HuH-7 (cell line): Measurements from ENCODE around the gene AGRN.
"Not testable (repeated sequence)": the region's sequence is repeated elsewhere in the genome, so short reads cannot be mapped to it uniquely, and the experiment has no call there.

Source experiments
- DNase-seq: peaks from one replicate; pipeline ENCODE4 v3.0.0; 2011; ENCODE audit warnings: low spot score

Gene AGRN

DNA sequence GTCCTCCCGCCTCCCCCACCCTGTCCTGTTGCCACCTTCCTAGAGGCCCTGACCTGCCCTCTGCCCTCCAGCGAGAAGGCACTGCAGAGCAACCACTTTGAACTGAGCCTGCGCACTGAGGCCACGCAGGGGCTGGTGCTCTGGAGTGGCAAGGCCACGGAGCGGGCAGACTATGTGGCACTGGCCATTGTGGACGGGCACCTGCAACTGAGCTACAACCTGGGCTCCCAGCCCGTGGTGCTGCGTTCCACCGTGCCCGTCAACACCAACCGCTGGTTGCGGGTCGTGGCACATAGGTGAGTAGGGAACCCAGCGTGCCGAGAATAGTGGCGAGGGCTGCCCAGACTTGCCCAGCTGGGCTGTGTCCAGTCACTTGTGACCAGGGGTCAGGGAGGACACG is 33.8 kb downstream of the AGRN start:
- DNase-seq: no peak

DNA sequence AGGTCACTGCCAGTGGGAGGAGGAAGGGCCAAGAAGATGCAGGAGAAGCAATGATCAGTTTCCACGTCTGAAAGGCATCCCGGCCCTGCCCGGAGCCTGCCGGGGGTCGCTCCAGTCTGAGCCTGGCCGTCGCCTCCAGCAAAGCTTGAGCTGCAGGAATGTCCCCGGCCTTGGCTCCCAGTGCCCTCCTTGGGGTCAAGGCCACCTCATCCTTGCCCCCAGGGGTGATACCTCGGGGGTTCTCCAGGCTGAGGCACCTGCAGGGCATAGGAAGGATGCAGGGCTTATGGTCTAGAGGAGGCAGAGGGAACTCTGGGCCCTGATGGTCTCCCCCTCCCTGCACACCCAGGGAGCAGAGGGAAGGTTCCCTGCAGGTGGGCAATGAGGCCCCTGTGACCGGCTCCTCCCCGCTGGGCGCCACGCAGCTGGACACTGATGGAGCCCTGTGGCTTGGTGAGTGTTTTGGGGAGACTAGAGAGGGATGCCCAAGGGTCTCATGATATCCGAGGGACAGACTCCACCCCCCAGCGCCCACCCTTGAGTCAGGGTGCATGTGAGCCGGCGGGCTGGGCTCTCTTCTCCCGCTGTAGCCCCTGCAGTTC is 34.3 kb downstream of the AGRN start:
- DNase-seq: no peak

DNA sequence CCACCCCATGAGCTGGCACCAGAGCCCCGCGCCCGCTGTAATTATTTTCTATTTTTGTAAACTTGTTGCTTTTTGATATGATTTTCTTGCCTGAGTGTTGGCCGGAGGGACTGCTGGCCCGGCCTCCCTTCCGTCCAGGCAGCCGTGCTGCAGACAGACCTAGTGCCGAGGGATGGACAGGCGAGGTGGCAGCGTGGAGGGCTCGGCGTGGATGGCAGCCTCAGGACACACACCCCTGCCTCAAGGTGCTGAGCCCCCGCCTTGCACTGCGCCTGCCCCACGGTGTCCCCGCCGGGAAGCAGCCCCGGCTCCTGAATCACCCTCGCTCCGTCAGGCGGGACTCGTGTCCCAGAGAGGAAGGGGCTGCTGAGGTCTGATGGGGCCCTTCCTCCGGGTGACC is 35.1 kb downstream of the AGRN start:
- DNase-seq: no peak

DNA sequence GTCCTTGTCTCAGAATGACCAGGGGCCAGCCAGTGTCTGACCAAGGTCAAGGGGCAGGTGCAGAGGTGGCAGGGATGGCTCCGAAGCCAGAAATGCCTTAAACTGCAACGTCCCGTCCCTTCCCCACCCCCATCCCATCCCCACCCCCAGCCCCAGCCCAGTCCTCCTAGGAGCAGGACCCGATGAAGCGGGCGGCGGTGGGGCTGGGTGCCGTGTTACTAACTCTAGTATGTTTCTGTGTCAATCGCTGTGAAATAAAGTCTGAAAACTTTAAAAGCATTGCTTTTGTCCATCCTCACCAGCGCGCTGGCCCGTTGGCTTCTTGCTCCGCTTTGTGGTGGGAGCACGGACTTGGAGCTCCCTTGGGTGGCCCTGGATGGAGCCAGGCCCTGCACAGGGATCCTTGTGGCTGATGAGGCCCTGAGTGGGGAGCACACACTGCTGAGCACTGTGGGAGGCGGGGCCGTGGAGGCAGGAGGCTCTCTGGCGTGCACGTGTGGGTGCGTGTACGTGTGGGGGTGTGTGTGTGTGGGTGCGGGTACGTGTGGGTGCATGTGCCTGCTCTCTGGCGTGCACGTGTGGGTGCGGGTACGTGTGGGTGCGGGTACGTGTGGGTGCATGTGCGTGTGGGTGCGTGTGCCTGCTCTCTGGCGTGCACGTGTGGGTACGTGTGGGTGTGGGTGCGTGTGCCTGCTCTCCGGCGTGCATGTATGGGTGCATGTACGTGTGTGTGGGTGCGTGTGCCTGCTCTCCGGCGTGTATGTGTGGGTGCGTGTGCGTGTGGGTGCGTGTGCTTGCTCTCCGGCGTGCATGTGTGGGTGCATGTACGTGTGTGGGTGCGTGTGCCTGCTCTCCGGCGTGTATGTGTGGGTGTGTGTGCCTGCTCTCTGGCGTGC is 36.2 kb downstream of the AGRN start:
- DNase-seq: no peak

DNA sequence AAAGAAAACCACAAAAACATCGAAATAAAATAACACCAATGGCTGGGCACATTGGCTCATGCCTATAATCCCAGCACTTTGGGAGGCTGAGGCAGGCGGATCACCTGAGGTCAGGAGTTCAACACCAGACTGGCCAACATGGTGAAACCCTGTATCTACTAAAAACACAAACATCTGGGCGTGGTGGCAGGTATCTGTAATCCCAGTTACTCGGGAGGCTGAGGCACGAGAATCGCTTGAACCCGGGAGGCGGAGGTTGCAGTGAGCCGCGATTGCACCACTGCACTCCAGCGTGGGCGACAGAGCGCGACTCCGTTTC is 37.8 kb downstream of the AGRN start:
- not testable (repeated sequence) for DNase-seq

DNA sequence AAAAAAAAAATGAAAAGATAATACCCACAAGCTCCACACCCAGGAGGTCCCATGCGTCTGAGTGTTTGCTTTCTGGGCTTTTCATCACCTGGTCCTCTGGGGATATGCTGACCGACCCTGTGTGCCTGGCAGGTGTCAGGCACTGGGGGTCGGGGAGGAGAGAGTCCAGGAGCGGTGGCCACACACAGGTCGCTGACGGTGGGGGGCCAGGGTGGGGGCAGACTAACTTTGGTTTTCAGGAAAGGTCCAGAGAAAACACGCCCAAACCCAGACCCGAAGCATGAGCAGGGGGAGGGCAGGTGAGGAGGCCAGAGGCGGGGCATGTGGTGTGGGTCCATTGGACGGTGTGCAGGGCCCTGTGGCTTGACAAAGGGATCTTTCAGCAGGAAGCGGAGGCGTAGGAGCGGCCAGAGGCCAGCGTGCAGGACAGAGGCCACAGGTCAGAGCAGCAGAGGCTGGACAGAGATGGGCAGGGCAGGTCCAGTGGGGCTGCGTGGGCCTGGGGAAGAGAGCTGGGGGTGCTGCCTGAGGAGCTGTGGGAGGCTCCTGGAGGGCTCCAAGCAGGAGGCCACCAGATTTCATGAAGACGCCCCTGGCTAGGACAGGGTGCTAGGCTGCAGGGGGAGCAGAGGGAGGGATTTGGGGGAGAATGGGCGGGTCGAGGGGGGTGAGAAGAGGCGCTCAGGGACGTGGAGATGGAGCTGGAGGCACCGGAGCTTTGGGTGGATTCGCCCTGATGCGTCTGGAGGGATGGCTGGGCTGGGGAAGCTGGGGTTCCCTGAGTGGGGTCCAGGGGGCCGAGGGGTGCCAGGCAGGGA is 38.4 kb downstream of the AGRN start:
- peak; percentile 82 for DNase-seq

DNA sequence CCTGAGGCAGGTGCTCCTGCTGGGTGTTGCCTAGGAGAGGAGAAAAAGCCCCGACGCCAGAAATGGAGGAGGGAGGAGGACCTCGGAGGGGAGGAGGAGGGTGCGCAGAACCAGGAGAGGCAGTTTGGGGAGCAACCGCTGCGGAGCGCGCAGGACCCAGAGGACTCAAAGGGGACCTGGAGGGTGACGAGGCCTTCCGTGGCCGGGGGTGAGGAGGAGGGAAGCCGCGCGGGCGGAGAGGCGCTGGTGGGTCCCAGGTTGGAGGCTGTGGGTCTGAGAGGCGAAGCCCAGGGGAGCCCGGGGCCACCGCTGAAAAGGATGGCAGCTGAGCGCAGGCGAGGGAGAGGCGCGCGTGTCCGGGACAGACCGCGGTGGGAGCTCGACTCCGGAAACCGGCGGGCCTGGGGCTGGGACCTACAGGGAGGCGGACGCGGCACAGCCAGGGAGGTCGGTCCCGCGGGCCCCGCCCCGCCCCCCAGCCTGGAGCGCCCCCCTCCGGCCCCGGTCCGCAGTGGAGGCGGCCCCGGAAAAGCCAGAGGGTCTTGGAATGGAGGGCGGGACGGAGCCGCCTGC is 39.1 kb downstream of the AGRN start:
- peak; percentile 84 for DNase-seq

DNA sequence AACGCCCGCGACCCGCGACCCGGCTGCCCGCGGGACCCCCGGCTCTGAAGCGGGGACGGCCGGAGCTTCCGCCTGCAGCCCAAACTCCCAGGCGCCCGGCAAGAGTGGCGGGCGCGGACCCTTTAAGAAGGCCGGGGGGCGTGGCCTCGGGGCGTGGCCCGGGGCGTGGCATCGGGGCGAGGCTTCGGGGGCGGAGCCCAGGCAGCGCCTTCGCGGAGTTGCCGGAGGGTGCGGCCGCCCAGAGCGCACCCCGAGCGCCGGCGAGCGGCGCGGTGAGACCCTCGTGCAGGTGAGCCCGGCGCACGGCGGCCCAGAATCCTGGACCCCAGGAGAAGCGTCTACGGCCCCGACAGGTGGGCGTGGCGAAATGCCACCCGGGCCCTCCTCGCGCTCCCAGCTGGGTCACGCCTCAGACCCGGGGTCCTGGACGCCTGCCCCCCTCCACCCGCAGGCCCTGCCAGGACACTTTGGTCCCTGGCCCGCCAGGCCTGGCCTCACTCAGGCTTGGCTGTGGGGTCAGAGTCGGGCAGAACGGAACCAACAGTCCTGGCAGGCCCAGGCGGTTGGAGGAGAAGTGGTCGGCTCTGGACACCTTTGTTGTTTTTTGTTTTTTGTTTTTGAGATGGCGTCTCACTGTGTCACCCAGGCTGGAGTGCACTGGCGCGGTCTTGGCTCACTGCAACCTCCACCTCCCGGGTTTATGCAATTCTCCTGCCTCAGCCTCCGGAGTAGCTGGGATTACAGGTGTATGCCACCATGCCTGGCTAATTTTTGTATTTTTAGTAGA is 39.8 kb downstream of the AGRN start:
- DNase-seq: peak; percentile 90

DNA sequence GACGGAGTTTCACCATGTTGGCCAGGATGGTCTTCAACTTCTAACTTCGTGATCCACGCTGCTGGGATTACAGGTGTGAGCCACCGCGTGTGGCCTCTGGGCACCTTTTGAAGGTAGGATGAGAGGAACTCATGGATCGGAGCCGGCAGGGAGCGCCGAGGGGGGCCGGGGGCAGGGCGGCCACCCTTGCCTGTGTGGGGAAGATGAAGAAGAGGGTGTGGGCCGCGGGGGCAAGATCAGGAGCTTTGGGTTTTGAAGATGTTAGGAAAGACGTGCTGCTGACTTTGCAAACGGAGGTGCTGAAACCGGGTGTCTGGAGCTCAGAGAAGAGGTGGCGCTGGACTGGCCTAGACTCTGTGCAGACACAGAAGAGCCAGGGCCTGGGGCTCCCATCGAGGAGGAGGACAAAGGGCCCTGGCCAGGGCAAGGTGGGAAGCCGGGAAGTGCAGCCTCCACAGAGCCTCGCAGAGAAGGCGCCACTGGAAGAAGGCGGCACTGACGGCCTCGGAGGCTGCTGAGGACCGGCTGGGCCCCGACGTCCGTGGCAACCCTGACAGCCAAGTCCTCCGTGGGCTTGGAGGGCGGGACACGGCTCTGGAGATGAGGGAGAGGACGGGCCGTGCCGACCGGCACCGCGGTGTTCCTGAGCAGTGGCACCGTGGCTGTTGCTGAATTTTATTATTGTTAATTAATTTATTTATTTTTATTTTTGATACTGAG is 40.5 kb downstream of the AGRN start:
- DNase-seq: no peak

DNA sequence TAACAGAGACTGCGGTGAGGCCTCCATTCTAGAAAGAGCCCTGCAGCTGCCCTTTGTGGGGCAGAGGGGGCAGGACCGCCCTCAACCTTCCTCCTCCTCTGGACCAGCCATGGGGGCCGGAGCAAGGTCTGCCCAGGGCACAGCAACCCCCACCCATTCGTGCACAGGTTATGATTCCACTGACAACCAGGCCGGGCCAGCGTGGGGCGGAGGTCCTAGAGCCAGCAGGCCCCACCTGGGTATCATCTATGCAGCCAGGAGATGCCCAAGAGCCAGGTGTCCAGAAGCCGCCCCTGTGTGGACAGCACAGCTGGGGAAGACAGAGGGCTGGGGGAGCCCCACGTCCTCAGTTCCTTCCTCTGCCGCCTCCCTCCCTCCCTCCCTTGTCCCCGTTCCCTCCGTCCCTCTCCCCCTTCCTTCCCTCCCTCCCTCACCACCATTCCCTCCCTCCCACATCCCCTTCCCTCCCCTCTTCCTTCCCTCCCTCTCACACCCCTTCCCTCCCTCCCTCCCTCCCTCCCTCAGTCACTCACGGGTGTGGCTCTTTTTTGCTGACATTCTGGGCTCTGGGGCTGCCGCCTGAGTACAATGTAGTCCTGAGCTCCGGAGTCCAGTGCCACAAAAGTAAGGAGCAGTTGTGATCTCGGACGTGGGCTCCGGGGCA is 41.9 kb downstream of the AGRN start:
- no peak for DNase-seq

DNA sequence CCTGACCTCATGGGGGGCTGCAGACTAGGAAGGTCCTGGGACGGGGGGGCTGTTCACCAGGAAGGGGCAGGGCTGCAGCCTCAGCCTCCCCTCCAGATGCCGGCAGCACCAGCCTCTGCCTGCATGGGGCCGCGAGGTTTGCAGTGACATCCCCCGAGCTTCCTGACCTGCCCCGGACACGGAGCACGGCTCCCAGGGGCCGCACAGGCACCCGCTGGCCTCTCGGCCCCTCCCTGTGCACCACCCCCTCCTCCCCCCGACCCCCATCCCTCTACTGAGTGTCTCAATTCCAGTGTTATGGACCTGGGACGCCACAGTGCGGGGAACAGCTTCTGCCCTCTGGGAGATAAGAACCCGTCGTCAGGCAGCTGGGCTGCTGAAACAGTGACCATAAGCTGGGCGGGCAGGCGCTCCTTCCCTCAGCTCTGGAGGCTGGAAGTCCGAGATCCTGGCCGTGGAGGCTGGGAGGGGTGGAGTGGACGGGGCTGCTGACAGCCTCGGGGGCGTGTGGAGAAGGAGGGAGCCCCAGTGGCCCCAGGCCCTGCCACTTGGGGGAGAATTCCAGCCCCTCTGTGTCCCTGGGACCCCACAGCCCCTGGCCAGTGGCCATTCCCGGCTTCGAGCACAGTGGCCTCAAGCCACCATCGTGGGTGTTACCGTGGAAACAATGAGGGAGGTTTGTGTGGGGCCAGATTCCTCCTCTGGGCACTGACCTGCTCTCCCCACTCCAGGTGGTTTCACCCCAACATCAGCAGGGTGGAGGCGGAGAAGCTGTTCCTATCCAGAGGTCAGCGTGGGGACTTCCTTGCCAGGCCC is 42.6 kb downstream of the AGRN start:
- DNase-seq: no peak

DNA sequence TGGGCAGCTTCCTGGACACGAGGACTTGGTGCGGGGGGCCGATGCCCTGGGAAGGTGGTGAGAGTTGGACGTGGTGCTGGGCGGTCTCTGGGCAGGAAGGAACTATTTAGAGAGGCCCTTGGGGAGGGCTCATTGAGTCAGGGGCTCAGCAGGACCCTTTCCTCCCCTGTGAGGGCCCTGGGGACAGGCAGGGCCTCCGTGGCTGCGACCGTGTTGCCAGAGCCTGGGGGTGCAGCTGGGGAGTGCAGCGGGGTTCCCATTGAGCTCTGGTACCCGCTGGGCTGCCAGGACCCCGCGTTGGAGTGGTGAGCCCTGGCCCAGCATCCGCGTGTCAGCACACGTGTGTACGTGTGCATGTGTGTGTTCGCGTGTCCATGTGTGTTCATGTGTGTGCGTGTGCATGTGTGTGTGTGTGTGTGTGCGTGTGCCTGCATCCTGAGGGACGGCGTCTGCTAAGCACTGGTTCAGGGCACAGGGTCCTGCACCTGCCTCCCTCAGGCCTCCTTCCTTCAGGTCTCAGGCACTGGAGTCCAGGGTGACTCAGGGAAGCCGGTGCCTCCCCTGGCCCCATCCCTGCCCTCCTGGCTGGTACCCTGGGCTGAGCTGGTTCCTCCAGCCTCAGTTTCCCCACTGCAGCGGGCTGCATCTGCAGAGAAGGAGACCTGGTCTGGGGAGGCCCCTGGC is 43.5 kb downstream of the AGRN start:
- no peak for DNase-seq

DNA sequence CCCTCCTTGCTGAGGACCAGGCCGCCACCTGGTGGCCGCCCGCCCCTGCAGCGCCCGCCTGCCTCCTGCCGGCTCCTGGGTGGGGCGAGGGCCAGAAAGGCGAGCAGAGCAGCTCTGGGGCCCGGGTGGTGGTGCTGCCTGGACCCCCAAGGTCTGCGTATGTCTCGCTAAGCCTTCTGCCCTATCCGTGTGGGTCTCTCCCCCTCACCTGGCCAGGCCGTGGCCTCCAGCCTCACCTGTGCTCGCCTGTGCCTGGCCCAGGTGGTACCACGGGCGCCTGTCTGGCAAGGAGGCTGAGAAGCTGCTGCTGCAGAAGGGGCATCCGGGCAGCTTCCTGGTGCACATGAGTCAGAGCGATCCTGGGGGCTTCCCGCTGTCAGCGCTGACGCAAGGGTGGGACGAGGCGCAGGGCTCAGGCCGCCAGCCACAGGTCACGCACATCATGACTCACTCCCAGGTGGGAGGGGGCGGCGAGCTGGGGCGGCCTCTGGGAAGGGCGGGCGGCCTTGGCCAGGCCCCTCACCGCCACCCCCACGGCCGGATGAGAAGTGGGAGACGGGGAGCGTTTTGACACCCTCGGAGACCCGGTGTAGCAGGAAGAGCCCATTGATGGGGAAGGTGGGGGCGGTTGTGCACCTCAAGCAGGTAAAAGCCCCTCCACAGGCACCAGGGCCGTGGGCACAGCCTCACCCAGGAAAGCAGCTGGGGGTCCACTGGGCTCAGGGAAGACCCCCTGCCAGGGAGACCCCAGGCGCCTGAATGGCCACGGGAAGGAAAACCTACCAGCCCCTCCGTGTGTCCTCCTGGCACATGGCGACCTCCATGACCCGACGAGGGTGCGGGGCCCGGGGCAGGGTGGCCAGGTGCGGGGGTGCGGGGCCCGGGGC is 44.3 kb downstream of the AGRN start:
- DNase-seq: peak; percentile 92

DNA sequence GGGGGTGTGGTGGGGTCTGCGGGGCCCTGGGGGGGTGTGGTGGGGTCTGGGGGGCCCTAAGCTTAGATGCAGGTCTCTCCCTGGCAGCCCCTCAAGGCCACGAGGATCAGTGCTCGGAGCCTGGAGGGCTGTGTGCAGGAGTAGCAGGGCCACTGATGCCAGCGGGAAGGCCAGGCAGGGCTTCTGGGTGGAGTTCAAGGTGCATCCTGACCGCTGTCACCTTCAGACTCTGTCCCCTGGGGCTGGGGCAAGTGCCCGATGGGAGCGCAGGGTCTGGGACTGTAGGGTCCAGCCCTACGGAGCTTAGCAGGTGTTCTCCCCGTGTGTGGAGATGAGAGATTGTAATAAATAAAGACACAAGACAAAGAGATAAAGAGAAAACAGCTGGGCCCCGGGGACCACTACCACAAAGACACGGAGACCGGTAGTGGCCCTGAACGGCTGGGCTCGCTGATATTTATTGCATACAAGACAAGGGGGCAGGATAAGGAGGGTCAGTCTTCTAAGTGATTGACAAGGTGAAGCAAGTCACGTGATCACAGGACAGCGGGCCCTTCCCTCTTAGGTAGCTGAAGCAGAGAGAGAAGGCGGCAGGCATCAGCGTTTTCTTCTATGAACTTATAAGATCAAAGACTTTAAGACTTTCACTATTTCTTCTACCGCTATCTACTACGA is 45.5 kb downstream of the AGRN start:
- no peak for DNase-seq

DNA sequence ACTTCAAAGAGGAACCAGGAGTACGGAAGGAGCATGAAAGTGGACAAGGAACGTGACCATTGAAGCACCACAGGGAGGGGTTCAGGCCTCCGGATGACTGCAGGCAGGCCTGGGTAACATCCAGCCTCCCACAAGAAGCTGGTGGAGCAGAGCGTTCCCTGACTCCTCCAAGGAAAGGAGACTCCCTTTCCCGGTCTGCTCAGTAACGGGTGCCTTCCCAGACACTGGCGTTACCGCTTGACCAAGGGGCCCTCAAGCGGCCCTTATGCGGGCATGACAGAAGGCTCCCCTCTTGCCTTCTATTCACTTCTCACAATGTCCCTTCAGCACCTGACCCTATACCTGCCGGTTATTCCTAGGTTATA is 46.0 kb downstream of the AGRN start:
- DNase-seq: not testable (repeated sequence)

DNA sequence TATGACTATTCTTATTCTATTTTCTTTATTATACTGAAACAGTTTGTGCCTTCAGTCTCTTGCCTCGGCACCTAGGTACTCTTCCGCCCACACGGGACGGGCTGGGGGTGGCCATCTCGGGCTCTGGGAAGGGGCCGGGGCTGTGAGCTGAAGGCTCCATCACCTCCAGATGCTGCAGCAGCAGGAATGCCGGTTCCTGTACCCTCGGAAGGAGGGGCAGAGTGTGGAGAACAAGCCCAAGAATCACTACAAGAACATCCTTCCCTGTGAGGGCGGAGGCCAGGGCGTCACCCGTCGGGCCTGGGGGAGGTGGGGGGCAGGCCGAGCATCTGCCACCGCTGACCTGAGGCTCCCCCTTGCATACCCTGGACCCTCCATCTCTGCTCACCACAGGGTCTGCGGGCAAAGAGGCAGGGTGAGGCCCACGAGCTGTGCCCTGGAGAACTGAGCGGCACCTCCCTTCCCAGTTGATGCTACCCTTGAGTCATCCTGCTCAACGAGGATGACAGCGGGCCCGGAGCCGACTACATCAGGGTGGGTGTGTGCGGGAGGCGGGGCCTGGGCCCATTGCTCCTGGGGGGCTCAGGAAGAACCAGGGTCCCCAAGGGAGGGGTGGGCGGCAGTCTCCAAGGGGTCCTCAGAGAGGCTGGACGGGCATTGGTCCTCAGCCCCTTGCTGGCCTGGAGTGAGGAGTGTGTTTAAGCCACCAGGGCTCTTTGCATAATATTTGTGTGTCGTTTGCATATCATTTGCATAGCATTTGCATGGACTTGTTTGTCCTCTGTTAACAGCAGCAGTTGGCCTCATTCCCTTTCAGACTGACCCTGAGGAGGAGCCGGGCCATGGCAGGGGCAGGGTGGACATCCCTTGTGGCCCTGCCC is 46.7 kb downstream of the AGRN start:
- DNase-seq: no peak
